GM23248 (cell line): Measurements from ENCODE around the gene SETD6. TPM values are rescaled to one million over a fixed set of nuclear protein-coding genes. Genes with fewer than 3 reads are reported as not detected.

Source experiments
- DNase-seq: peaks from one replicate; pipeline ENCODE4 v3.0.0-alpha.2; 2015
- H2AFZ ChIP-seq: fragments of 200-600 bp; sonication (generic); 2 replicates; pipeline ENCODE4 v1.6.1; 2016; ENCODE audit warnings: antibody characterized with exemption
- H3F3A ChIP-seq: fragments of 200-600 bp; sonication (generic); 2 replicates; pipeline ENCODE4 v1.6.1; 2016; ENCODE audit warnings: mild to moderate bottlenecking, antibody characterized with exemption, mixed run types; ENCODE audit not compliant: insufficient read depth
- H3K27ac ChIP-seq: fragments of 200-600 bp; sonication (generic); 2 replicates; pipeline ENCODE4 v1.5.1; 2016; ENCODE audit warnings: mild to moderate bottlenecking
- H3K27me3 ChIP-seq: fragments of 200-600 bp; sonication (generic); replicated peaks from 2 replicates; pipeline ENCODE4 v1.6.1; 2016; ENCODE audit warnings: mild to moderate bottlenecking; ENCODE audit not compliant: insufficient read depth
- H3K36me3 ChIP-seq: fragments of 200-600 bp; sonication (generic); 2 replicates; pipeline ENCODE4 v1.6.1; 2016; ENCODE audit warnings: low read depth, mild to moderate bottlenecking
- H3K4me1 ChIP-seq: fragments of 200-600 bp; sonication (generic); 2 replicates; pipeline ENCODE4 v1.6.1; 2016; ENCODE audit warnings: mild to moderate bottlenecking; ENCODE audit not compliant: insufficient read depth
- H3K4me2 ChIP-seq: fragments of 200-600 bp; sonication (generic); one replicate; pipeline ENCODE4 v1.6.1; 2016; ENCODE audit warnings: mild to moderate bottlenecking; ENCODE audit not compliant: unreplicated experiment
- H3K4me3 ChIP-seq: fragments of 200-600 bp; sonication (generic); 2 replicates; pipeline ENCODE4 v1.5.1; 2016; ENCODE audit warnings: mild to moderate bottlenecking
- H3K79me2 ChIP-seq: fragments of 200-600 bp; sonication (generic); 2 replicates; pipeline ENCODE4 v1.6.1; 2016; ENCODE audit warnings: mild to moderate bottlenecking; ENCODE audit not compliant: insufficient read depth
- H3K9ac ChIP-seq: fragments of 200-600 bp; sonication (generic); 2 replicates; pipeline ENCODE4 v1.6.1; 2016; ENCODE audit warnings: mild to moderate bottlenecking
- H3K9me2 ChIP-seq: fragments of 200-600 bp; sonication (generic); 2 replicates; pipeline ENCODE4 v1.6.1; 2016; ENCODE audit warnings: mixed run types, mild to moderate bottlenecking, moderate library complexity; ENCODE audit not compliant: insufficient read depth
- H3K9me3 ChIP-seq: fragments of 200-600 bp; sonication (generic); one replicate; pipeline ENCODE4 v1.6.1; 2017; ENCODE audit warnings: low read depth
- H4K20me1 ChIP-seq: fragments of 200-600 bp; sonication (generic); 2 replicates; pipeline ENCODE4 v1.6.0; 2016; ENCODE audit not compliant: insufficient read depth
- EZH2 ChIP-seq: fragments of 200-600 bp; sonication (generic); IDR thresholded peaks from 2 replicates; pipeline ENCODE4 v1.6.1; 2018; ENCODE audit warnings: antibody characterized with exemption, mild to moderate bottlenecking; ENCODE audit not compliant: insufficient read depth, poor library complexity, severe bottlenecking
- EZH2phosphoT487 ChIP-seq: fragments of 200-600 bp; sonication (generic); IDR thresholded peaks from 2 replicates; pipeline ENCODE4 v1.6.1; 2018; ENCODE audit warnings: antibody characterized with exemption, moderate library complexity, mild to moderate bottlenecking, low read depth; ENCODE audit not compliant: insufficient read depth
- WGBS, 2 experiments: methylation state at CpG; one replicate each; pipeline ENCODE4 v1.1.6; 2015 to 2017; ENCODE audit warnings: low lambda C conversion rate in 2 of 2, low coverage in 1 of 2; ENCODE audit errors: missing lambda C conversion rate in 2 of 2; 5-methylcytosine and 5-hydroxymethylcytosine counted together
- in situ Hi-C: fragments of 300-500 bp; cut with MboI; formaldehyde crosslinking; loops from 2 replicates; pipeline ENCODE4 v1.15.0; 2020
- polyA plus RNA-seq: library from polyadenylated mRNA; unstranded; fragments of >200 nt; fragmentation: Nextera tagmentation; extraction: Ambion mirVana; gene quantifications from 2 replicates; pipeline ENCODE4 v1.2.1, GENCODE V29; 2016
- total RNA-seq: library from RNA; depleted of rRNA; stranded (reverse); fragments of >200 nt; shearing (Covaris generic); gene quantifications from 2 replicates; pipeline ENCODE4 v1.2.3, GENCODE V29; 2014

The SETD6 gene
- total and polyA plus RNA-seq, 2 experiments from 2014 or later = 9.4 to 11.5 TPM

- Histone ChIP-seq H2AFZ (no peak overlapping the region), H3K9me3 (no peaks in the 10 kb centered on the region), H3K9ac (no peak overlapping the region), H3K4me1 (no peaks in the 10 kb centered on the region), H3K9me2 (no peaks in the 10 kb centered on the region), H3K27me3 (no peaks in the 10 kb centered on the region), H4K20me1 (no peaks in the 10 kb centered on the region), H3K79me2 (peaks cover 40% of the 10 kb centered on the region; the same call in 1 of the 2 replicates), H3K27ac (no peak overlapping the region), H3K4me2 (no peak overlapping the region), H3K4me3 (no peak overlapping the region), H3K36me3 (peaks cover 94% of the 10 kb centered on the region), H3F3A (no peaks in the 10 kb centered on the region)
- TF ChIP-seq EZH2 = no peak
- no peak for TF ChIP-seq EZH2phosphoT487
- in situ Hi-C loops = no loop called here
- 93 to 97% methylated on average over 1 of the region's 1 CpG for WGBS, 2 experiments
- no peak for DNase-seq
These were observed 27.0 kb downstream of the SETD6 start for GRCh38 chr16:58542291-58542690.

GRCh38 chr16:58543685-58544084, 28.4 kb downstream of the SETD6 start:
- Histone ChIP-seq H3K4me2 (no peak overlapping the region), H4K20me1 (no peaks in the 10 kb centered on the region), H3K27ac (no peak overlapping the region), H3K4me1 (no peaks in the 10 kb centered on the region), H2AFZ (no peak overlapping the region), H3K36me3 (peaks cover 83% of the 10 kb centered on the region), H3K4me3 (no peak overlapping the region), H3K9me3 (no peaks in the 10 kb centered on the region), H3F3A (no peaks in the 10 kb centered on the region), H3K79me2 (peaks cover 52% of the 10 kb centered on the region), H3K9me2 (no peaks in the 10 kb centered on the region), H3K9ac (no peak overlapping the region), H3K27me3 (no peaks in the 10 kb centered on the region)
- in situ Hi-C loops = no loop called here
- no peak for DNase-seq
- WGBS, 2 experiments = 96 to 97% methylated on average over 8 of the region's 8 CpGs
- no peak for TF ChIP-seq EZH2
- no peak for TF ChIP-seq EZH2phosphoT487

- no peak overlapping the region for H3K4me2 ChIP-seq
- H3K9me2 ChIP-seq = no peaks in the 10 kb centered on the region
- H3K27ac ChIP-seq = no peak overlapping the region
- 73 to 75% methylated on average over 2 of the region's 2 CpGs for WGBS, 2 experiments
- no peaks in the 10 kb centered on the region for H3K27me3 ChIP-seq
- peaks cover 66% of the 10 kb centered on the region for H3K79me2 ChIP-seq
- H3K9ac ChIP-seq = no peak overlapping the region
- in situ Hi-C loops = no loop called here
- H3K4me3 ChIP-seq = no peak overlapping the region
- no peak for TF ChIP-seq EZH2
- TF ChIP-seq EZH2phosphoT487 = no peak
- no peak overlapping the region for H2AFZ ChIP-seq
- H3F3A ChIP-seq = peaks cover 5% of the 10 kb centered on the region; the same call in 1 of the 2 replicates
- no peaks in the 10 kb centered on the region for H4K20me1 ChIP-seq
- H3K4me1 ChIP-seq = no peaks in the 10 kb centered on the region
- peaks cover 82% of the 10 kb centered on the region for H3K36me3 ChIP-seq
- DNase-seq = no peak
- no peaks in the 10 kb centered on the region for H3K9me3 ChIP-seq
These were observed 33.1 kb downstream of the SETD6 start for GRCh38 chr16:58548378-58548777.

GRCh38 chr16:58551496-58551895, 36.2 kb downstream of the SETD6 start:
- H3K9me3 ChIP-seq = no peaks in the 10 kb centered on the region
- no peak overlapping the region for H3K9ac ChIP-seq
- no peaks in the 10 kb centered on the region for H4K20me1 ChIP-seq
- H3K4me2 ChIP-seq = no peak overlapping the region
- in situ Hi-C loops = no loop called here
- TF ChIP-seq EZH2phosphoT487 (no peak), EZH2 (no peak)
- peaks cover 66% of the 10 kb centered on the region for H3K79me2 ChIP-seq
- H3K27ac ChIP-seq = no peak overlapping the region
- peaks cover 74% of the 10 kb centered on the region for H3K36me3 ChIP-seq
- no peaks in the 10 kb centered on the region for H3K9me2 ChIP-seq
- DNase-seq = peak; percentile 22
- H3K4me1 ChIP-seq = no peaks in the 10 kb centered on the region
- H3F3A ChIP-seq = peaks cover 5% of the 10 kb centered on the region; the same call in 1 of the 2 replicates
- no peak overlapping the region for H2AFZ ChIP-seq
- no peaks in the 10 kb centered on the region for H3K27me3 ChIP-seq
- WGBS, 2 experiments = 66 to 80% methylated on average over 3 of the region's 3 CpGs
- no peak overlapping the region for H3K4me3 ChIP-seq

GRCh38 chr16:58556678-58557077, 41.4 kb downstream of the SETD6 start:
- Histone ChIP-seq H3K4me3 (no peak overlapping the region), H3K4me1 (no peaks in the 10 kb centered on the region), H3K9me3 (no peaks in the 10 kb centered on the region), H4K20me1 (no peaks in the 10 kb centered on the region; the same call in 1 of the 2 replicates), H3K27ac (no peak overlapping the region), H3F3A (no peaks in the 10 kb centered on the region), H2AFZ (no peak overlapping the region), H3K79me2 (peaks cover 65% of the 10 kb centered on the region), H3K9ac (no peak overlapping the region), H3K4me2 (no peak overlapping the region), H3K27me3 (no peaks in the 10 kb centered on the region), H3K9me2 (no peaks in the 10 kb centered on the region), H3K36me3 (peaks cover 68% of the 10 kb centered on the region)
- WGBS, 2 experiments = 56 to 59% methylated on average over 2 of the region's 2 CpGs
- in situ Hi-C loops = no loop called here
- DNase-seq = peak; percentile 19
- TF ChIP-seq EZH2phosphoT487 (no peak), EZH2 (no peak)
